ENCODE results near the gene RFT1. TPM values are rescaled to one million over a fixed set of nuclear protein-coding genes. Genes with fewer than 3 reads are reported as not detected.
A peak's percentile ranks its signal among the peaks of the same experiment; 100 is the strongest.

RFT1 gene
- total and polyA plus RNA-seq, 2 of the 13 experiments (the other 11 are each of a cell fraction or from before 2014, with no cell fraction given) = 23.2 to 37.0 TPM

DNA sequence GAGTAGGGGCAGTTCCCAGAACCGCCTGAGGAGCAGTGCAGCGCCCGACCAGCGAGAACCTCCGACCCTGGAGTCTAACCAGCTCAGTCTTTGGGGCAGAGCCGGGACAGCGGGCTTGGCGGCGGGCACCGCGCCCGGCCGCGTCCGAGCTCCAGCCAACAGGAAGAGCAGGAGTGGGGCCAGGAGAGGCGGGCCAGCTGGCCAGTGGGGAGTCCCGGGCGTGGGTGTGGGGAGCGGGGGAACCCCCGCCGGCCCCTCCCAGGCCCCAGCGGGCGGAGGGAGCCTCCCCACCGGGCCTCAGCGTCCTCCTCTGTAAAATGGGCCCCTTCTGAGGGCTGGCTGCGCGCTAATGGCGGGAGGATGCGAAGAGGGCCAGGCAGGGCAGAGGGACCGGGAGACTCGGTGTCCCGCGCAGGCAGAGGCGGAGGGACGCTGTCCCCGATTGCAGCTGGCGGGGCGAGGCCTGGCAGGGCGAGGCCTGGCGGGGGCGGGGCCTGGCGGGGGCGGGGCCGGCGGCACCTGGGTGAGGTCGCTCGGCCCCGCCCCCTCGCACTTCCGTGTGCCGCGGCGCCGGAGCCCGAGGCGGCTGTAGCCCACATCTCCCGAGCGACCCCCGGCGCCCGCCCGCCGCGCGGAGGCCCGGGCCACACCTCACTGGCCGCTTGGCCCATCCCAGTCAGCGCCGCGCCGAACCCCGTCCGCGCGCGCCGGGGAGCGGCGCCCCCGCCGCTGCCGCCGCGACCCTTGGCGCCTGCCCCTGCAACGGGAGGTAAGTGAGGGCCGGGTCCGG is 30.6 kb upstream of the RFT1 start, which contains the start of gene PRKCD (continued):
- TF ChIP-seq ZNF766 (CRISPR knock-in tag; IDR thresholded peaks at IDR 0.05; ENCODE audit: borderline replicate concordance) = no peak
- TF ChIP-seq, protein P1, sequence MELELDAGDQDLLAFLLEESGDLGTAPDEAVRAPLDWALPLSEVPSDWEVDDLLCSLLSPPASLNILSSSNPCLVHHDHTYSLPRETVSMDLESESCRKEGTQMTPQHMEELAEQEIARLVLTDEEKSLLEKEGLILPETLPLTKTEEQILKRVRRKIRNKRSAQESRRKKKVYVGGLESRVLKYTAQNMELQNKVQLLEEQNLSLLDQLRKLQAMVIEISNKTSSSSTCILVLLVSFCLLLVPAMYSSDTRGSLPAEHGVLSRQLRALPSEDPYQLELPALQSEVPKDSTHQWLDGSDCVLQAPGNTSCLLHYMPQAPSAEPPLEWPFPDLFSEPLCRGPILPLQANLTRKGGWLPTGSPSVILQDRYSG (CRISPR knock-in tag; IDR thresholded peaks at IDR 0.05) = no peak
- TF ChIP-seq NR2C2 (CRISPR knock-in tag; IDR thresholded peaks at IDR 0.05; ENCODE audit: borderline replicate concordance) = no peak
- TF ChIP-seq AGO2 (optimal IDR thresholded peaks at IDR 0.05; ENCODE audit: low read depth, low read length) = peak; percentile 72
- TF ChIP-seq ZNF747 (CRISPR knock-in tag; IDR thresholded peaks at IDR 0.05; ENCODE audit: borderline replicate concordance) = no peak
- TF ChIP-seq, protein P2, sequence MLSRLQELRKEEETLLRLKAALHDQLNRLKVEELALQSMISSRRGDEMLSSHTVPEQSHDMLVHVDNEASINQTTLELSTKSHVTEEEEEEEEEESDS (CRISPR knock-in tag; IDR thresholded peaks at IDR 0.05; ENCODE audit: borderline replicate concordance) = no peak
- TF ChIP-seq JUN (CRISPR knock-in tag; IDR thresholded peaks at IDR 0.05) = no peak
- no peak; the same call in 1 of the 2 replicates for TF ChIP-seq RFXAP (CRISPR knock-in tag; IDR thresholded peaks at IDR 0.05; ENCODE audit: borderline replicate concordance)
- no peak for TF ChIP-seq NR3C1 (CRISPR knock-in tag; IDR thresholded peaks at IDR 0.05)
- no peak for TF ChIP-seq NAIF1 (CRISPR knock-in tag; IDR thresholded peaks at IDR 0.05; ENCODE audit: borderline replicate concordance)
- TF ChIP-seq ZNF550 (CRISPR knock-in tag; IDR thresholded peaks at IDR 0.05; ENCODE audit: borderline replicate concordance) = no peak
- peak; percentile 37 for TF ChIP-seq HDAC1 (CRISPR knock-in tag; IDR thresholded peaks at IDR 0.05)
- TF ChIP-seq, protein P3, sequence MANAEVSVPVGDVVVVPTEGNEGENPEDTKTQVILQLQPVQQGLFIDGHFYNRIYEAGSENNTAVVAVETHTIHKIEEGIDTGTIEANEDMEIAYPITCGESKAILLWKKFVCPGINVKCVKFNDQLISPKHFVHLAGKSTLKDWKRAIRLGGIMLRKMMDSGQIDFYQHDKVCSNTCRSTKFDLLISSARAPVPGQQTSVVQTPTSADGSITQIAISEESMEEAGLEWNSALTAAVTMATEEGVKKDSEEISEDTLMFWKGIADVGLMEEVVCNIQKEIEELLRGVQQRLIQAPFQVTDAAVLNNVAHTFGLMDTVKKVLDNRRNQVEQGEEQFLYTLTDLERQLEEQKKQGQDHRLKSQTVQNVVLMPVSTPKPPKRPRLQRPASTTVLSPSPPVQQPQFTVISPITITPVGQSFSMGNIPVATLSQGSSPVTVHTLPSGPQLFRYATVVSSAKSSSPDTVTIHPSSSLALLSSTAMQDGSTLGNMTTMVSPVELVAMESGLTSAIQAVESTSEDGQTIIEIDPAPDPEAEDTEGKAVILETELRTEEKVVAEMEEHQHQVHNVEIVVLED (CRISPR knock-in tag; IDR thresholded peaks at IDR 0.05; ENCODE audit: borderline replicate concordance) = no peak
- no peak; the same call in 1 of the 2 replicates for TF ChIP-seq ZNF558 (CRISPR knock-in tag; IDR thresholded peaks at IDR 0.05; ENCODE audit: borderline replicate concordance)
- TF ChIP-seq, protein P4, sequence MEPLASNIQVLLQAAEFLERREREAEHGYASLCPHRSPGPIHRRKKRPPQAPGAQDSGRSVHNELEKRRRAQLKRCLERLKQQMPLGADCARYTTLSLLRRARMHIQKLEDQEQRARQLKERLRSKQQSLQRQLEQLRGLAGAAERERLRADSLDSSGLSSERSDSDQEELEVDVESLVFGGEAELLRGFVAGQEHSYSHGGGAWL (CRISPR knock-in tag; IDR thresholded peaks at IDR 0.05) = 0 out of 2 replicates have a peak, but pooled peaks have one; percentile 60
- TF ChIP-seq HMGA1 (CRISPR knock-in tag; conservative IDR thresholded peaks at IDR 0.05) = no peak
- TF ChIP-seq ZNF30 (CRISPR knock-in tag; IDR thresholded peaks at IDR 0.05) = no peak
- no peak for TF ChIP-seq NCOA1 (CRISPR knock-in tag; IDR thresholded peaks at IDR 0.05)
- TF ChIP-seq, protein P5, sequence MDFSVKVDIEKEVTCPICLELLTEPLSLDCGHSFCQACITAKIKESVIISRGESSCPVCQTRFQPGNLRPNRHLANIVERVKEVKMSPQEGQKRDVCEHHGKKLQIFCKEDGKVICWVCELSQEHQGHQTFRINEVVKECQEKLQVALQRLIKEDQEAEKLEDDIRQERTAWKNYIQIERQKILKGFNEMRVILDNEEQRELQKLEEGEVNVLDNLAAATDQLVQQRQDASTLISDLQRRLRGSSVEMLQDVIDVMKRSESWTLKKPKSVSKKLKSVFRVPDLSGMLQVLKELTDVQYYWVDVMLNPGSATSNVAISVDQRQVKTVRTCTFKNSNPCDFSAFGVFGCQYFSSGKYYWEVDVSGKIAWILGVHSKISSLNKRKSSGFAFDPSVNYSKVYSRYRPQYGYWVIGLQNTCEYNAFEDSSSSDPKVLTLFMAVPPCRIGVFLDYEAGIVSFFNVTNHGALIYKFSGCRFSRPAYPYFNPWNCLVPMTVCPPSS (IDR thresholded peaks at IDR 0.05) = no peak
- TF ChIP-seq GTF2F1 (IDR thresholded peaks at IDR 0.05; ENCODE audit: low read length) = no peak
- TF ChIP-seq MYC (CRISPR knock-in tag; IDR thresholded peaks at IDR 0.05; ENCODE audit: borderline replicate concordance) = 0 out of 2 replicates have a peak, but pooled peaks have one; percentile 32
- no peak for TF ChIP-seq ZSCAN12 (CRISPR knock-in tag; IDR thresholded peaks at IDR 0.05)
- 0 out of 2 replicates have a peak, but pooled peaks have one; percentile 10 for TF ChIP-seq CHD2 (IDR thresholded peaks at IDR 0.05; ENCODE audit: low read depth, low read length)
- TF ChIP-seq ZNF546 (CRISPR knock-in tag; conservative IDR thresholded peaks at IDR 0.05) = no peak
- TF ChIP-seq CEBPG (CRISPR knock-in tag; IDR thresholded peaks at IDR 0.05) = no peak
- no peak; the same call in 1 of the 2 replicates for TF ChIP-seq STAG1 (CRISPR knock-in tag; IDR thresholded peaks at IDR 0.05)
- TF ChIP-seq, protein P6, sequence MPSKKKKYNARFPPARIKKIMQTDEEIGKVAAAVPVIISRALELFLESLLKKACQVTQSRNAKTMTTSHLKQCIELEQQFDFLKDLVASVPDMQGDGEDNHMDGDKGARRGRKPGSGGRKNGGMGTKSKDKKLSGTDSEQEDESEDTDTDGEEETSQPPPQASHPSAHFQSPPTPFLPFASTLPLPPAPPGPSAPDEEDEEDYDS (CRISPR knock-in tag; IDR thresholded peaks at IDR 0.05) = peak; percentile 59
